HFF-Myc (cell line): Measurements from ENCODE around the gene IFNK.

Experiments
- DNase-seq: peaks from one replicate; pipeline ENCODE4 v3.0.0-alpha.2; 2011; ENCODE audit warnings: low read depth; ENCODE audit errors: extremely low read depth
- H3K4me3 ChIP-seq: replicated peaks from 2 replicates; pipeline ENCODE4 v1.5.1; 2011; ENCODE audit warnings: low read depth, mild to moderate bottlenecking, control low read depth, low read length
- CTCF ChIP-seq: IDR thresholded peaks from 2 replicates; pipeline ENCODE4 v1.5.1; 2012; ENCODE audit warnings: mild to moderate bottlenecking, low read depth, low read length, control low read depth; ENCODE audit errors: missing control alignments

Gene IFNK

GRCh38 chr9:27505744-27506161, 18.3 kb upstream of the IFNK start:
- no peak for DNase-seq
- no peak overlapping the region for H3K4me3 ChIP-seq
- no peak for TF ChIP-seq CTCF

- DNase-seq = no peak
- no peak for TF ChIP-seq CTCF
- no peak overlapping the region for H3K4me3 ChIP-seq
Observed at GRCh38 chr9:27506981-27507380, 17.1 kb upstream of the IFNK start.

GRCh38 chr9:27510780-27511179, 13.3 kb upstream of the IFNK start:
- no peak for DNase-seq
- no peak overlapping the region for H3K4me3 ChIP-seq
- no peak for TF ChIP-seq CTCF

- DNase-seq = no peak
- no peak for TF ChIP-seq CTCF
- H3K4me3 ChIP-seq = no peak overlapping the region
Observed at GRCh38 chr9:27511771-27512170, 12.3 kb upstream of the IFNK start.

- no peak for TF ChIP-seq CTCF
Observed at GRCh38 chr9:27514551-27514950, 9.5 kb upstream of the IFNK start.

GRCh38 chr9:27518006-27518405, 6.1 kb upstream of the IFNK start:
- DNase-seq = no peak
- TF ChIP-seq CTCF = no peak
- no peak overlapping the region for H3K4me3 ChIP-seq

More at GRCh38 chr9:27514551-27514950, 9.5 kb upstream of the IFNK start:
- no peak overlapping the region for H3K4me3 ChIP-seq
- DNase-seq = no peak

GRCh38 chr9:27518809-27519208, 5.3 kb upstream of the IFNK start:
- no peak for DNase-seq
- TF ChIP-seq CTCF = no peak
- H3K4me3 ChIP-seq = no peak overlapping the region
